Measurements from ENCODE around the gene TEX19. TPM values are rescaled to one million over a fixed set of nuclear protein-coding genes. Genes with fewer than 3 reads are reported as not detected.
"Not testable (repeated sequence)": the region's sequence is repeated elsewhere in the genome, so short reads cannot be mapped to it uniquely, and the experiment has no call there.

The TEX19 gene
- total RNA-seq, 3 donors from 2014 or later: not detected

DNA sequence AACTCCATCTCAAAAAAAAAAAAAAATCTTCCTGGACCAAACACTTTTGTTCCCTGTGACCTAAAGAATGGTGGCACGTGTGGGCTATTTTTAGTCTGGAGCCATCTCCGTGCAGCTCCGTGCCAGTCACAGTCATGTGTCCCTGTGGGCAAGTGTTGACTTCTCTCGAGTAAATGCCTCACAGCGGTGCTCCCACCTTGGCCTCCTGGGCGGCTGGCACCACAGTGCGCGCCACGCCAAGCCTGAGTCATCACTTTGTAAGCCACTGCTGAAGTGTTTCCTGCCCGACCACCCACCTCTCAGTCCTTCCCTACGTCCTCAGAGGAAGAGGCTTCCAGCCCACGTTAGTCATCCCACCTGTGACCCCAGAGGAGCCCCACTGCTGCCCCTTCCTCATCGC lies 48.2 kb downstream of the TEX19 start:
- TF ChIP-seq CTCF (IDR thresholded peaks at IDR 0.05): no peak
- Histone ChIP-seq H3K4me1 (ENCODE audit: low read depth) (no peaks in the 10 kb centered on the region), H3K9me3 (no peaks in the 10 kb centered on the region), H3K36me3 (ENCODE audit: low read depth) (no peaks in the 10 kb centered on the region), H3K4me3 (no peak overlapping the region)
- no peak for ATAC-seq
- no peak for DNase-seq
- intact Hi-C loops (cut with DNase I, micrococcal nuclease): no loop called here

DNA sequence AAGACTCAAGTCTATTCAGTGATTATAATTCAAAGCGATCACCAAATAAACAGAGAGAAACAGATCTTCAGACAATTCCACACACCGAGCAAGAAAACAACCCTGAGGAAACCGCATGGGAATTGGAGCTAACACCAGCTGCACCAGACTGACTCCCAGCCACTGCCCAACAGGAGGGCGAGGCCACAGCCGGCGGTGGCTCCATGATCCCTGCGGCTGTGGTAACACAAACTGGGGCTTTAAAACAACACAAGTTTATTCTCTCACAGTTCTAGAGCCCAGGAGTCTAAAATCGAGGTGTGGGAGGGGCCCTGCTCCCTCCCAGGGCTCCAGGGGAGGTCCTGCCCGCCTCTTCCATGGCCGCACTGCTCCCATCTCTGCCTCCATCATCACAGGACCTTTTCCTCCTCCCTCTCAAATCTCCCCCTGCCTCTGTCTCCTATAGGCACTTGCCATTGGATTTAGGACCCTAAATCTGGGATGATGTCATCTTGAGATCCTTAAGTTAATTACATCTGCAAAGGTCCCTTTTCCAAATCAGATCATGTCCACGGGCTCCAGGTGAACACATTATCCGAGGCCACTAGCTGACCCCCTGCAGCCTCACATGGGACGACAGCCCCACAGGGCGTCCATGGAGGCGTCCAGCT lies 49.4 kb downstream of the TEX19 start:
- Histone ChIP-seq H3K36me3 (ENCODE audit: low read depth) (no peaks in the 10 kb centered on the region), H3K4me1 (ENCODE audit: low read depth) (no peaks in the 10 kb centered on the region), H3K4me3 (no peak overlapping the region), H3K9me3 (no peaks in the 10 kb centered on the region)
- TF ChIP-seq CTCF (IDR thresholded peaks at IDR 0.05): no peak
- intact Hi-C loops (cut with DNase I, micrococcal nuclease): no loop called here
- DNase-seq (no peak), ATAC-seq (no peak)

DNA sequence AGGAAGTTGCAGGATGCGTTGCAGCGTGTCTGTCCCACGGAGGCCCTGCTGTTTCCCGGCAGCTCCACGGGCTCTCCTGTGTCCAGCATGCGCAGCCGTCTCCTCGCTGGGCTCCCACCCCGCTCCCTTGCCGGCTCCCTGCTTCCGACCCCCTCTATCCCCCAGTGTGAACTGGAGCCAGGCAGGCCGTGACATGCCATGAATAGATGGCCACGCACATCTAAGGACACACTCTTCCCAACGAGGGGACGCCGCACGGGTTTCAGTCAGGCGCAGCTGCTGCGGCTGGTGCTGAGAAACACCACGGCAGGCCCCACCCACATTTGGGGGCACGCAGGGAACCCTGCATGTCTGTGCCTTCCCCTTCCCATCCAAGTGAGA lies 49.9 kb downstream of the TEX19 start:
- Histone ChIP-seq H3K4me1 (ENCODE audit: low read depth) (no peaks in the 10 kb centered on the region), H3K36me3 (ENCODE audit: low read depth) (no peaks in the 10 kb centered on the region), H3K4me3 (no peak overlapping the region), H3K9me3 (no peaks in the 10 kb centered on the region)
- TF ChIP-seq CTCF (IDR thresholded peaks at IDR 0.05): no peak
- ATAC-seq: no peak
- DNase-seq: no peak
- intact Hi-C loops (cut with DNase I, micrococcal nuclease): no loop called here

GRCh38 chr17:82410014-82410716 lies 51.1 kb downstream of the TEX19 start:
- H3K36me3 ChIP-seq (ENCODE audit: low read depth): no peaks in the 10 kb centered on the region
- intact Hi-C loops (cut with DNase I, micrococcal nuclease): loop anchor here in 1 of 2 donors (10.0 kb wide), 1 partner anchor 55 kb away; the partner anchor contains the start of gene TEX19
- ATAC-seq: no peak

DNA sequence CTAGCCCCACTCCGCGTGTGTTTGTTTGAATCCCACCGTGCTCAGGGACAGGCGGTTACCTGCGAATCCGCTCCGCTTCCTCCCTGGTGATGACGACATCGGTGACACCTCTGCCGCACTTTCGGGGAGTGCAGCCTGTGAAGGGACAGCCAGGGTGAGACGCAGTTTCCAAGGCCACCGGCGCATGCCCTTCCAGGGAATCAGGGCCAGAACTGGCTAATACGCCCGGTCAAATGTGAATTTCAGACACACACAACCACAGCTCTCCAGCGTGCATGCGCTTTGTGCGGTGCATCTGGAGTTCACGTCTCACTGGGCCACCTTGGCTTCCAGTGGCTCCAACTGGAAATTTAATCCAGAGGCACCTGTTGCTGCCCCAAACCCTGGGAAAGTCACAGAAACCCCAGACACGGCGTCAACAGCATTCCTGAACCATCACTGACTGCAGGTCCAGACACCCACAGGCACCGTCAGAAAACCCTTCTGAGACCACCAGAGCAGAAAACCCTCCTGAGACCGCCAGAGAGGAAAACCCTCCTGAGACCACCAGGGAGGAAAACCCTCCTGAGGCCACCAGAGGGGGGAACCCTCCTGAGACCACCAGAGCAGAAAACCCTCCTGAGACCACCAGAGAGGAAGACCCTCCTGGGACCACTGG lies 52.5 kb downstream of the TEX19 start:
- no peak for DNase-seq
- Histone ChIP-seq H3K4me1 (ENCODE audit: low read depth) (no peaks in the 10 kb centered on the region), H3K4me3 (no peak overlapping the region), H3K36me3 (ENCODE audit: low read depth) (no peaks in the 10 kb centered on the region), H3K9me3 (no peaks in the 10 kb centered on the region)
- no peak for TF ChIP-seq CTCF (IDR thresholded peaks at IDR 0.05)
- no peak for ATAC-seq
- intact Hi-C loops (cut with DNase I, micrococcal nuclease): loop anchor here in 1 of 2 donors (10.0 kb wide), 1 partner anchor 57 kb away; the partner anchor contains the start of gene TEX19

More at GRCh38 chr17:82410014-82410716, 51.1 kb downstream of the TEX19 start:
- H3K4me3 ChIP-seq: no peak overlapping the region
- H3K4me1 ChIP-seq (ENCODE audit: low read depth): no peaks in the 10 kb centered on the region
- no peaks in the 10 kb centered on the region for H3K9me3 ChIP-seq
- no peak for DNase-seq
- TF ChIP-seq CTCF (IDR thresholded peaks at IDR 0.05): no peak

GRCh38 chr17:82412081-82412480 lies 53.0 kb downstream of the TEX19 start:
- ATAC-seq; DNase-seq; H3K4me3 ChIP-seq; H3K9me3 ChIP-seq; H3K4me1 ChIP-seq (ENCODE audit: low read depth); H3K36me3 ChIP-seq (ENCODE audit: low read depth): not testable (repeated sequence)
- intact Hi-C loops (cut with DNase I, micrococcal nuclease): loop anchor here in 1 of 2 donors (10.0 kb wide), 1 partner anchor 57 kb away; the partner anchor contains the start of gene TEX19
